Coronary artery (tissue), 2 donors: ENCODE results near the gene GPR21.

Experiments
- DNase-seq: peaks from one replicate; pipeline ENCODE4 v3.0.0-alpha.2; 2017; ENCODE audit warnings: low spot score
- H3K27ac ChIP-seq, 2 donors: fragments of 200-600 bp; sonication (generic); one replicate each; pipeline ENCODE4 v1.5.1; 2016 to 2019
- H3K4me3 ChIP-seq: fragments of 200-600 bp; sonication (generic); 2 replicates; pipeline ENCODE4 v1.5.1; 2016; ENCODE audit warnings: mild to moderate bottlenecking, moderate library complexity
- CTCF ChIP-seq: fragments of 200-600 bp; sonication (generic); IDR thresholded peaks from one replicate; pipeline ENCODE4 v1.5.1; 2019; ENCODE audit warnings: antibody characterized with exemption

The GPR21 gene

DNA sequence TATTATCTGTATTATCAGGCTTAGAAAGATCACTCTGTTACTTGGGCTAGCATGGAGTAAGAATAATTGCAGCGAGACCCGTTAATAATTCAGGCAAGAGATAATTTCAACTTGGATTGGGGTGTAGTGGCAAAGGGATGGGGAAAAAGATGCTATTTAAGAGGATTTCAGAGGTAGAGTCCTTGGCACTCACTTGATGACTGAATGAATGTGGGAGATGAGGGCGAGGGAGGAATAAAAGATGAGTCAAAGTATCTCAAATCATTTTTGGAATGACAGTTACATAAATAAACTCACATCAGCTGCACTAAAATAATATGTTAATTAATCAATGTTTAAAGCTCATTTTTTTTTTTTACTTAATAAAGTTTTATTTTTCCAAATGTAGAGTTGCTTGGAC, 4.5 kb upstream of the GPR21 start:
- no peak for TF ChIP-seq CTCF
- no peak overlapping the region for H3K4me3 ChIP-seq

GRCh38 chr9:123031963-123032362, 1.5 kb upstream of the GPR21 start:
- H3K4me3 ChIP-seq: no peak overlapping the region
- TF ChIP-seq CTCF: no peak
- no peak for DNase-seq
- peak overlapping the region in 1 of 2 donors; percentile 12 for H3K27ac ChIP-seq

More for the DNA sequence above, 4.5 kb upstream of the GPR21 start:
- no peak for DNase-seq
- H3K27ac ChIP-seq: no peak overlapping the region

DNA sequence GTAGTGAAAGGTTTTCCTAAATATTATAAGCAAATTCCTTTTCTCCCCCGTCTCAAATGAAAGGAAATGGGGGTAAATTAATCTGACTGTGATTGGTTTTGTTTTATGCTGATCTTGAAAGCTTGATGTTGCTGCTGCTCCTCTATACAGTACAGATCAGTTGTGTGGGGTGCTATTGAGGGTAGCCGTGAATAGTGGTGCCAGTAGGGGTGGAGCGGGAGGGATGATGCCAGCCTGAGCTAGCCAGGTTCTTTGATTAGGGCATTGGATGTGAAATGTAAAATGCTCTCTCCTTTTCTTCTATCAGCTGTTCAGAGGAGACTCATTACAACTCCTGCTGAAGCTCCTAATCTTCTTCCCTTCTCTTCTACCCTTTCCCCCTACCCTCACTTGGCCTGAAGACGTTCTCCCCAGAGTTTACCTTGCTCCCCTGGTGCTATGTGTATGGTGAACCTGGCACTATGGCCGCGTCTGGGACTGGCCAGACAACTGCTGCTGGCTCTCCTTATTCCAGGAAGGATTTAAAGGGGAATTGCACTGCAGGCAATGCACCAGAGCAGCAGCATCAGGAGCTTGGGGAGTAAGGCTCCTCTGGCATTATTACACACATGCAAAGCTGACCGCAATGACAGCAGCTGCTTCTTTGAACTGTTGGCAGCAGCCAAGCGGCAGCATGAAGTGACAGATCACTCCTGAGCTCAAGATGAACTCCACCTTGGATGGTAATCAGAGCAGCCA, 566 bp downstream of the GPR21 start:
- Histone ChIP-seq H3K27ac (peak overlapping the region; percentile 85), H3K4me3 (peak overlapping the region; percentile 68)
- DNase-seq: no peak

DNA sequence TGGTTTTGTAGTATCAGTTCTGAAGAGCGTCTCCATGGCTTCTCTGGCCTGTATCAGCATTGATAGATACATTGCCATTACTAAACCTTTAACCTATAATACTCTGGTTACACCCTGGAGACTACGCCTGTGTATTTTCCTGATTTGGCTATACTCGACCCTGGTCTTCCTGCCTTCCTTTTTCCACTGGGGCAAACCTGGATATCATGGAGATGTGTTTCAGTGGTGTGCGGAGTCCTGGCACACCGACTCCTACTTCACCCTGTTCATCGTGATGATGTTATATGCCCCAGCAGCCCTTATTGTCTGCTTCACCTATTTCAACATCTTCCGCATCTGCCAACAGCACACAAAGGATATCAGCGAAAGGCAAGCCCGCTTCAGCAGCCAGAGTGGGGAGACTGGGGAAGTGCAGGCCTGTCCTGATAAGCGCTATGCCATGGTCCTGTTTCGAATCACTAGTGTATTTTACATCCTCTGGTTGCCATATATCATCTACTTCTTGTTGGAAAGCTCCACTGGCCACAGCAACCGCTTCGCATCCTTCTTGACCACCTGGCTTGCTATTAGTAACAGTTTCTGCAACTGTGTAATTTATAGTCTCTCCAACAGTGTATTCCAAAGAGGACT, 1.5 kb downstream of the GPR21 start:
- H3K4me3 ChIP-seq: peak overlapping the region; percentile 68
- TF ChIP-seq CTCF: no peak
- peak; percentile 80 for DNase-seq
- H3K27ac ChIP-seq: peak overlapping the region; percentile 85

More for the DNA sequence above, 566 bp downstream of the GPR21 start:
- no peak for TF ChIP-seq CTCF

DNA sequence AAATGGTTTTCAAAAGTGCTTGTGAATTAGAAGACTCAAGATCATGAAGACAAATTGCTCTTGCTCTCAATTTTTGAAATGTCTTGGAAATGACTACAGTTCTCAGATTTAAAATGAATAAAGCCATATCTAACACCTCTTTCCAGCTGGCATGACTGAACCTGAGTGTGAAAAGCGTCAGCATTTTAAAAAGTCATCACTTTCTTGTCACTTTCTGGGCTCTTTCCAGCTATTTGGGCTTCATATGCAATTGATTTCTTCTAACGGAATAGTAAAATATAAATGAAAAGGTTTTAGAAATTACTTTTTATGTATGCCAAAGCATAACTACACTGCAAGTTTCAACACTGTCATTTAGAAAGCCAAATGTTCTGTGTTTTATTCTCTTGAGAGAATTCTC, 2.3 kb downstream of the GPR21 start:
- H3K4me3 ChIP-seq: peak overlapping the region; percentile 68
- peak overlapping the region; percentile 85 for H3K27ac ChIP-seq
- no peak for DNase-seq
- no peak for TF ChIP-seq CTCF

GRCh38 chr9:123036893-123037545, 3.6 kb downstream of the GPR21 start:
- DNase-seq: no peak
- TF ChIP-seq CTCF: no peak
- peak overlapping the region; percentile 82 to 85 for H3K27ac ChIP-seq
- peak overlapping the region; percentile 68 for H3K4me3 ChIP-seq
